ENCODE measurements around the gene USP3.
"Not testable (repeated sequence)": the region's sequence is repeated elsewhere in the genome, so short reads cannot be mapped to it uniquely, and the experiment has no call there.

USP3 gene

GRCh38 chr15:63617147-63617546, 112.8 kb downstream of the USP3 start:
- not testable (repeated sequence) for DNase-seq

GRCh38 chr15:63617627-63618026, 113.2 kb downstream of the USP3 start:
- DNase-seq: not testable (repeated sequence)

GRCh38 chr15:63620760-63621159, 116.4 kb downstream of the USP3 start:
- not testable (repeated sequence) for DNase-seq

- no peak for DNase-seq
Measured at GRCh38 chr15:63623232-63623969, 119.0 kb downstream of the USP3 start.

- no peak for DNase-seq
Measured at GRCh38 chr15:63626955-63627354, 122.6 kb downstream of the USP3 start.

GRCh38 chr15:63628123-63628822, 123.9 kb downstream of the USP3 start:
- DNase-seq: no peak

GRCh38 chr15:63630036-63630751, 125.8 kb downstream of the USP3 start:
- DNase-seq: no peak

GRCh38 chr15:63633312-63633711, 128.9 kb downstream of the USP3 start:
- no peak for DNase-seq

GRCh38 chr15:63634154-63634553, 129.8 kb downstream of the USP3 start:
- DNase-seq: no peak

- DNase-seq: no peak
Measured at GRCh38 chr15:63636518-63637061, 132.2 kb downstream of the USP3 start.

GRCh38 chr15:63638839-63639238, 134.4 kb downstream of the USP3 start:
- peak; percentile 29 for DNase-seq

- DNase-seq: no peak
Measured at GRCh38 chr15:63640146-63640545, 135.8 kb downstream of the USP3 start.
